GM12878 (cell line): ENCODE measurements around the gene ALDH1L2. TPM values are rescaled to one million over a fixed set of nuclear protein-coding genes. Genes with fewer than 3 reads are reported as not detected.
A peak's percentile ranks its signal among the peaks of the same experiment; 100 is the strongest.

Source experiments
- BACH1 ChIP-seq: fragments of 450-650 bp; IDR thresholded peaks from 2 replicates; pipeline ENCODE4 v1.6.1; 2017; ENCODE audit warnings: mild to moderate bottlenecking, borderline replicate concordance
- BCL11A ChIP-seq: IDR thresholded peaks from 2 replicates; pipeline ENCODE4 v1.6.1; 2011; ENCODE audit warnings: low read depth, low read length
- BCL3 ChIP-seq: IDR thresholded peaks from 2 replicates; pipeline ENCODE4 v1.6.1; 2011; ENCODE audit warnings: borderline replicate concordance, low read depth, mild to moderate bottlenecking, moderate library complexity, low read length; ENCODE audit not compliant: insufficient read depth, poor library complexity, severe bottlenecking
- BMI1 ChIP-seq: fragments of 450-650 bp; IDR thresholded peaks from 2 replicates; pipeline ENCODE4 v1.6.1; 2016; ENCODE audit warnings: mild to moderate bottlenecking, moderate library complexity, borderline replicate concordance
- GABPA ChIP-seq: IDR thresholded peaks from 2 replicates; pipeline ENCODE4 v1.6.1; 2014; ENCODE audit warnings: antibody characterized with exemption, low read depth, mild to moderate bottlenecking, inconsistent platforms
- MTA2 ChIP-seq: fragments of 450-650 bp; IDR thresholded peaks from 2 replicates; pipeline ENCODE4 v1.6.1; 2016; ENCODE audit warnings: low read depth, mild to moderate bottlenecking, moderate library complexity
- MTA3 ChIP-seq: IDR thresholded peaks from 2 replicates; pipeline ENCODE4 v1.6.1; 2012; ENCODE audit warnings: low read length, inconsistent platforms, borderline replicate concordance
- MYC ChIP-seq: IDR thresholded peaks from 2 replicates; pipeline ENCODE4 v1.6.1; 2011; ENCODE audit warnings: mild to moderate bottlenecking, low read length, moderate library complexity, inconsistent platforms; ENCODE audit not compliant: insufficient read depth, insufficient replicate concordance, insufficient read length, severe bottlenecking
- SMAD1 ChIP-seq: fragments of 450-650 bp; IDR thresholded peaks from 2 replicates; pipeline ENCODE4 v1.6.1; 2018; ENCODE audit warnings: mild to moderate bottlenecking, low read depth; ENCODE audit not compliant: partially characterized antibody
- SMAD5 ChIP-seq: IDR thresholded peaks from 2 replicates; pipeline ENCODE4 v1.6.1; 2016; ENCODE audit warnings: antibody characterized with exemption, low read depth
- SP1 ChIP-seq: IDR thresholded peaks from one replicate; pipeline ENCODE4 v1.6.1; 2011; ENCODE audit warnings: low read depth, low read length
- STAT1 ChIP-seq: fragments of 450-650 bp; conservative IDR thresholded peaks from 2 replicates; pipeline ENCODE4 v1.6.1; 2014; ENCODE audit warnings: antibody characterized with exemption, mild to moderate bottlenecking
- TARDBP ChIP-seq: IDR thresholded peaks from 2 replicates; pipeline ENCODE4 v1.6.1; 2016; ENCODE audit warnings: borderline replicate concordance
- TCF7 ChIP-seq: IDR thresholded peaks from 2 replicates; pipeline ENCODE4 v1.6.1; 2014; ENCODE audit warnings: antibody characterized with exemption, borderline replicate concordance
- ZNF384 ChIP-seq: IDR thresholded peaks from 2 replicates; pipeline ENCODE4 v1.6.1; 2012; ENCODE audit warnings: low read depth, mild to moderate bottlenecking, low read length, improper control_type of control experiment, borderline replicate concordance
- ZNF592 ChIP-seq: fragments of 450-650 bp; IDR thresholded peaks from 2 replicates; pipeline ENCODE4 v1.6.1; 2017; ENCODE audit warnings: mild to moderate bottlenecking, moderate library complexity
- polyA plus RNA-seq, 11 experiments: library from polyadenylated mRNA; depleted of rRNA in 4 of 11; unstranded in 6 of 11; stranded (reverse) in 5 of 11; fragments of >200 nt; fragmentation: Nextera tagmentation in 4 of 11; fragmentation: Illumina TruSeq in 1 of 11; extraction: Ambion mirVana in 4 of 11; extraction: Trizol in 1 of 11; gene quantifications; 1 replicate in 1 of 11; 2 replicates in 10 of 11; pipeline versions ENCODE4 v1.2.1 to v1.2.3, GENCODE V29; 2011 to 2016; ENCODE audit warnings: inconsistent platforms in 2 of 11, missing spikeins in 2 of 11, low read depth in 1 of 11
- total RNA-seq, 4 experiments: library from RNA; depleted of rRNA in 3 of 4; stranded (reverse); fragments of >200 nt in 3 of 4; fragmentation: Illumina TruSeq in 1 of 4; extraction: Trizol in 1 of 4; gene quantifications; 2 replicates each; pipeline versions ENCODE4 v1.2.1 to v1.2.3, GENCODE V29; 2013 to 2021
- TF ChIP-seq, protein P1 (sequence below): IDR thresholded peaks from 2 replicates; pipeline ENCODE4 v1.6.1; 2011; ENCODE audit warnings: borderline replicate concordance, low read depth, mild to moderate bottlenecking, moderate library complexity, mixed read lengths, low read length; ENCODE audit not compliant: insufficient read depth; ENCODE audit errors: extremely low read length
- TF ChIP-seq, protein P2 (sequence below): IDR thresholded peaks from 2 replicates; pipeline ENCODE4 v1.6.1; 2012; ENCODE audit warnings: low read depth, low read length, improper control_type of control experiment
- TF ChIP-seq, protein P3 (sequence below): fragments of 450-650 bp; conservative IDR thresholded peaks from 2 replicates; pipeline ENCODE4 v1.6.1; 2017; ENCODE audit warnings: mild to moderate bottlenecking, moderate library complexity

ALDH1L2 gene
- total and polyA plus RNA-seq, 10 of the 15 experiments (the other 5 are each of a cell fraction or from before 2014, with no cell fraction given), result 0.15 to 13.7 (median 8.5) TPM

DNA sequence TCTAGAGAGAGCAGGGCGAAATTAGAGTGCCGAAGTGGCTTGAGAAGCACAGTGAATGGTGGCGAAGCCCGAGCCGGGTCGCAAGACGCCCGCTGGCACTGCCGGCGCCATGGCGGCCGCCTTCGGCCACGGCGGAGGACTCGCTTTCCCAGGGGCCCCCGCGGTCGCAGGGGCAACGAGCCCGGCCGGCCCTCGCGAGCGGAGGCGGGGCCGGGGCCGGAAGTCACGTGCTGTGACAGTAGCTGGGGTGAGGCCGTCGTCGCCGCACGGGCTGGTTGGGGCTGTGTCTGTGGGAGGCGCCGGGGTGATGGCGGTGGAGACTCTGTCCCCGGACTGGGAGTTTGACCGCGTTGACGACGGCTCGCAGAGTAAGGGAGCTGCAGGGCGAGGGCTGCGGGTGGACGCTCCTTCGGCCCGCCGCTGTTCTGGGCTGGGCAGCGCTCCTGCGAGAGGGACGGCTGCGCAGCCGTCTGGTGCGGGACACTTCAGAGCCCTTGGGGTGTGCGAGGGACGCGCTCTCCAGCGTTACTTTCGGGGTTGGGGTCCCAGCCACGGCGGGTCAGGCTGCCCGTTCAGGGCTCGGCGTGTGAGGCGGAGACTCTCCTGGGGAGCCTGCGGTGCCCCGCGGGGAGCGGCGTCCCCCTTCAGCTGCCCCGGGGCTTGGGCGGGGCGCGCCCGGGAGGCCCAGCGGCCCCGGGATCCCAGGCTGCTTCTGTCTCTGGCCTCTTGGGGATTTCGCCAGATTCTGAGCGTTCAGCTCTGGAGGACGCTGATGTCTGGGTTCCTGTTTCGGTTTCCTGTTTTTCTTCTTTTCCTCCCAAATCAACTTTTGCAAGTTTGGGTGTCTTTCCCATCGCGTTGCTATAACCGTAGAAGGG, 23.5 kb upstream of the ALDH1L2 start, which contains the start of gene WASHC4 (continued):
- TF ChIP-seq BCL3, result no peak
- no peak for TF ChIP-seq MTA3
- peak; percentile 25 for TF ChIP-seq TARDBP
- peak; percentile 91; the same call in 1 of the 2 replicates for TF ChIP-seq STAT1
- no peak for TF ChIP-seq BCL11A
- TF ChIP-seq, protein P1, sequence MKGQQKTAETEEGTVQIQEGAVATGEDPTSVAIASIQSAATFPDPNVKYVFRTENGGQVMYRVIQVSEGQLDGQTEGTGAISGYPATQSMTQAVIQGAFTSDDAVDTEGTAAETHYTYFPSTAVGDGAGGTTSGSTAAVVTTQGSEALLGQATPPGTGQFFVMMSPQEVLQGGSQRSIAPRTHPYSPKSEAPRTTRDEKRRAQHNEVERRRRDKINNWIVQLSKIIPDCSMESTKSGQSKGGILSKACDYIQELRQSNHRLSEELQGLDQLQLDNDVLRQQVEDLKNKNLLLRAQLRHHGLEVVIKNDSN, result peak; percentile 99
- TF ChIP-seq ZNF592, result 0 out of 2 replicates have a peak, but pooled peaks have one; percentile 29
- TF ChIP-seq MYC, result no peak
- TF ChIP-seq, protein P2, sequence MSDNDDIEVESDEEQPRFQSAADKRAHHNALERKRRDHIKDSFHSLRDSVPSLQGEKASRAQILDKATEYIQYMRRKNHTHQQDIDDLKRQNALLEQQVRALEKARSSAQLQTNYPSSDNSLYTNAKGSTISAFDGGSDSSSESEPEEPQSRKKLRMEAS, result peak; percentile 97
- no peak for TF ChIP-seq MTA2
- peak; percentile 88 for TF ChIP-seq BACH1
- peak; percentile 76 for TF ChIP-seq GABPA
- TF ChIP-seq ZNF384, result no peak
- no peak for TF ChIP-seq SMAD1
- TF ChIP-seq TCF7, result no peak
- peak; percentile 74; the same call in 1 of the 2 replicates for TF ChIP-seq SMAD5
- TF ChIP-seq, protein P3, sequence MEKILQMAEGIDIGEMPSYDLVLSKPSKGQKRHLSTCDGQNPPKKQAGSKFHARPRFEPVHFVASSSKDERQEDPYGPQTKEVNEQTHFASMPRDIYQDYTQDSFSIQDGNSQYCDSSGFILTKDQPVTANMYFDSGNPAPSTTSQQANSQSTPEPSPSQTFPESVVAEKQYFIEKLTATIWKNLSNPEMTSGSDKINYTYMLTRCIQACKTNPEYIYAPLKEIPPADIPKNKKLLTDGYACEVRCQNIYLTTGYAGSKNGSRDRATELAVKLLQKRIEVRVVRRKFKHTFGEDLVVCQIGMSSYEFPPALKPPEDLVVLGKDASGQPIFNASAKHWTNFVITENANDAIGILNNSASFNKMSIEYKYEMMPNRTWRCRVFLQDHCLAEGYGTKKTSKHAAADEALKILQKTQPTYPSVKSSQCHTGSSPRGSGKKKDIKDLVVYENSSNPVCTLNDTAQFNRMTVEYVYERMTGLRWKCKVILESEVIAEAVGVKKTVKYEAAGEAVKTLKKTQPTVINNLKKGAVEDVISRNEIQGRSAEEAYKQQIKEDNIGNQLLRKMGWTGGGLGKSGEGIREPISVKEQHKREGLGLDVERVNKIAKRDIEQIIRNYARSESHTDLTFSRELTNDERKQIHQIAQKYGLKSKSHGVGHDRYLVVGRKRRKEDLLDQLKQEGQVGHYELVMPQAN, result peak; percentile 71; the same call in 1 of the 2 replicates
- no peak for TF ChIP-seq BMI1
- TF ChIP-seq SP1, result peak; percentile 82
